Prostate gland (tissue), 2 donors: ENCODE results near the gene GRB7.
A peak's percentile ranks its signal among the peaks of the same experiment; 100 is the strongest.

ENCODE experiments used
- CTCF ChIP-seq, 4 experiments: fragments of 200-600 bp in 2 of 4; fragments of 450-650 bp in 2 of 4; sonication (generic) in 2 of 4; IDR thresholded peaks; 1 replicate in 3 of 4; 2 replicates in 1 of 4; pipeline ENCODE4 v1.5.1; 2016 to 2019; ENCODE audit warnings: antibody characterized with exemption in 4 of 4, mild to moderate bottlenecking in 2 of 4, moderate library complexity in 2 of 4
- POLR2AphosphoS5 ChIP-seq: sonication (generic); formaldehyde crosslinking; IDR thresholded peaks from one replicate; pipeline ENCODE4 v1.6.1; 2017; ENCODE audit warnings: antibody characterized with exemption

- TF ChIP-seq CTCF (IDR thresholded peaks at IDR 0.05) (no peak), POLR2AphosphoS5 (peak; percentile 75)
Measured at GRCh38 chr17:39787041-39787440, 49.3 kb downstream of the GRB7 start.
